ENCODE data around the gene TSSC4. TPM values are rescaled to one million over a fixed set of nuclear protein-coding genes. Genes with fewer than 3 reads are reported as not detected.

TSSC4 gene
- total RNA-seq, 4 donors from 2014 or later: 24.2 to 35.5 (median 29.6) TPM

DNA sequence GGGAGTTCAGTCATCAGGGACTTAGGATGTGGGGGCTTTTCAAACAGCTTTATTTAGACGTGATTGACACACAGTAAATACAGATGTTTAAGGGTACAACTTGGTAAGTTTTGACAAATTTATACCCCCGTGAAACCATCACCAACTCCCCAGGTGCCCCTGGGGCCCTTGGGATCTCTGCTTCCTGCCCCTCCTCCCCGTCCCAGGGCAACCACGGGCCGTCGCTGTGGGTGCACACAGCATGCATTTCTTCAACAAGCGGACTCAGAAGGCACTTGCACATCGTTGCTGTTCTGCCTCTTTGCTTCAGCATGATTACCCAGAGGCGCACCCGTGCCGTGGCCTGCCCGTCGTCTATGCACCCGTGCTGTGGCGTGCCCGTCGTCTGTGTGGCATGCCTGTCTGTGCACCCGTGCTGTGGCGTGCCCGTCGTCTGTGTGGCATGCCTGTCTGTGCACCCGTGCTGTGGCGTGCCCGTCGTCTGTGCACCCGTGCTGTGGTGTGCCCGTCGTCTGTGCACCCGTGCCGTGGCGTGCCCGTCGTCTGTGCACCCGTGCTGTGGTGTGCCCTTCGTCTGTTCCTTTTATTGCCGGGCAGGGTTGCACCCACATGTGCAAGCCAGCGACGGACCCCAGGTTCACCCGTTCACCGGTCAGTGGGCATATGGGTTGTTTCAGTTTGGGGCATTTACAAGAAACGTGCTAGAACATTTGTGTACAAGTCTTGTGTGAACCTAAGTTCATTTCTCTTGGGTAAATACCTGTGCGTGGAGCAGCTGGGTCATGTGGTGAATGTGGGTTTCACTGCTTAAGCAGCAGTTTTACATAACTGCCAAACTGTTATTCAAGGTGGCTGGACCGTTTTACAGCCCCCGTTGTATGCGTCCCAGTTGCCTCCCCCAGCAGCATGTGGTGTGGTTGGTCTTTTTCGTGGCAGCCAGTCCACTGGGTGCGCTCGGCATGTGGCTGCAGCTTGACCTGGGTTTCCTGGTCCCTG, 15.1 kb upstream of the TSSC4 start:
- TF ChIP-seq, protein P1, sequence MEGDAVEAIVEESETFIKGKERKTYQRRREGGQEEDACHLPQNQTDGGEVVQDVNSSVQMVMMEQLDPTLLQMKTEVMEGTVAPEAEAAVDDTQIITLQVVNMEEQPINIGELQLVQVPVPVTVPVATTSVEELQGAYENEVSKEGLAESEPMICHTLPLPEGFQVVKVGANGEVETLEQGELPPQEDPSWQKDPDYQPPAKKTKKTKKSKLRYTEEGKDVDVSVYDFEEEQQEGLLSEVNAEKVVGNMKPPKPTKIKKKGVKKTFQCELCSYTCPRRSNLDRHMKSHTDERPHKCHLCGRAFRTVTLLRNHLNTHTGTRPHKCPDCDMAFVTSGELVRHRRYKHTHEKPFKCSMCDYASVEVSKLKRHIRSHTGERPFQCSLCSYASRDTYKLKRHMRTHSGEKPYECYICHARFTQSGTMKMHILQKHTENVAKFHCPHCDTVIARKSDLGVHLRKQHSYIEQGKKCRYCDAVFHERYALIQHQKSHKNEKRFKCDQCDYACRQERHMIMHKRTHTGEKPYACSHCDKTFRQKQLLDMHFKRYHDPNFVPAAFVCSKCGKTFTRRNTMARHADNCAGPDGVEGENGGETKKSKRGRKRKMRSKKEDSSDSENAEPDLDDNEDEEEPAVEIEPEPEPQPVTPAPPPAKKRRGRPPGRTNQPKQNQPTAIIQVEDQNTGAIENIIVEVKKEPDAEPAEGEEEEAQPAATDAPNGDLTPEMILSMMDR (IDR thresholded peaks at IDR 0.05): no peak
- no peak for TF ChIP-seq POLR2A (IDR thresholded peaks at IDR 0.05)
- Histone ChIP-seq H3K27ac (peak overlapping the region; percentile 45 to 98 (median 96)), H3K27me3 (no peaks in the 10 kb centered on the region), H3K4me1 (peaks cover 91 to 100% (median 97%) of the 10 kb centered on the region in 3 donors), H3K9me3 (no peaks in the 10 kb centered on the region), H3K36me3 (peaks cover 0 to 39% (median 0%) of the 10 kb centered on the region in 3 donors), H3K4me3 (peak overlapping the region in 2 of 4 donors; percentile 9 to 36)
- intact Hi-C loops (cut with DNase I): no loop called here
- 24 to 60% methylated on average over 19 to 34 of the region's 48 CpGs for WGBS, 2 donors
- DNase-seq: no peak

DNA sequence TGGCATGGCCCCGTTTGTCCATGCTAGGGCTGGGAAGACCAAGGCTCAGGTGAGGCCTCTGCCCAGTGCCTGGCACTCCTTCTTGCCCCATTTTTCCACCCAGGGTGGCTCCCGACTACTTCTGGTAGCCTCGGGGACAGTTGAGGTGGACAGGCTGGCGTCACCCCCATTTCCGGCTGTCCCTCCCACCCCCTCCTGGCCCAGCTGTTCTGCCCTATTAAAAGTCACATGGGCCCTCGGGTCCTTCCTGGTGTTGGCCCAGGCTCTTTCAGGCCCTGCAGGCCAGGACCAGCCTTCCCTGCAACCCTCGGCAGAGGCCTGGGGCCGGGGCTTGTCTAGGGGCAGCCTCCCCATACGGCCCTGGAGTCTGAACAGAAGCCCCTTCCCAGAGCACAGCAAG, 14.0 kb upstream of the TSSC4 start:
- Histone ChIP-seq H3K27ac (peak overlapping the region; percentile 17 to 97 (median 81)), H3K4me1 (peaks cover 91 to 100% (median 97%) of the 10 kb centered on the region in 3 donors), H3K27me3 (no peaks in the 10 kb centered on the region), H3K36me3 (peaks cover 7 to 48% (median 8%) of the 10 kb centered on the region in 3 donors), H3K9me3 (no peaks in the 10 kb centered on the region), H3K4me3 (peak overlapping the region in 1 of 4 donors; percentile 3)
- 28 to 56% methylated on average over 4 to 5 of the region's 9 CpGs for WGBS, 2 donors
- intact Hi-C loops (cut with DNase I): no loop called here
- TF ChIP-seq, protein P1 (IDR thresholded peaks at IDR 0.05): no peak
- no peak for TF ChIP-seq POLR2A (IDR thresholded peaks at IDR 0.05)
- no peak for DNase-seq

DNA sequence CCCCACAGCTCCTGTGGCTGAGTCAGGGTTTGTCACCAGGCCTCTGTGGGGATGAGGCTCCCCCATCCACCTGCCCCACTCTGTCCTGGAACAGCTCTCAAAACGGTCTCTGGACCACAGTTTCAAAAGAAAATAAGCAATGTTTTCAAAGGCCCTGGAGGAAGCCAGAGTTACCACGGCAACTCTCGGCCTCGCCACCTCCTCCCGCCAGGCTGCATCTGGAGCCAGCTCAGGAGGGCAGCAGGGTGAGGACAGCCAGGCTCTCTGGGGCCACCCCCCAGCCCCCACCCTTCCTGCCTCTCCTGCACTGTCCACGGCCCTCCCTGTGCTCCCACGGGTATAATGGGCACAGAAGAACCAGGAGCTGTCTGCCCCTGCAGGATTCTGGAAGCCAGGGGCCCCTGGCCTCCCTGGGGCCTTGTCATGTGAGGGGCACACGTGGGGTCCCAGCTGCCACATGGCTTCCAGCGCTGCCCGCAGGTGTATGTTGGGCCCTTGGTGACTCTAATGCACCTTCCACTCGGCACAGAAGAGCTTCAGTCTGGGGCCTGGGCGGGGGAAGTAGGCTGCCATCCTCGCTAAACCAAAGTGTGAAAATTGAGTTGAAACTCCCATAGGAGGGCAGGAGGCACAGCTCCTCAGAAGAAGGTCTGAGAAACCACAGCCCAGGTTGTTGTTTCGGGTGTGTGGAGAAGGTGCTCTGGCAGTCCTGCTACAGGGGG, 13.1 kb upstream of the TSSC4 start:
- H3K9me3 ChIP-seq: no peaks in the 10 kb centered on the region
- H3K27me3 ChIP-seq: no peaks in the 10 kb centered on the region
- H3K4me3 ChIP-seq: no peak overlapping the region
- no peak for DNase-seq
- WGBS, 2 donors: 36 to 37% methylated on average over 2 to 11 of the region's 14 CpGs
- peak overlapping the region; percentile 17 to 97 (median 81) for H3K27ac ChIP-seq
- H3K4me1 ChIP-seq: peaks cover 85 to 100% (median 89%) of the 10 kb centered on the region in 3 donors
- intact Hi-C loops (cut with DNase I): no loop called here
- peaks cover 14 to 56% (median 16%) of the 10 kb centered on the region in 3 donors for H3K36me3 ChIP-seq
- no peak for TF ChIP-seq POLR2A (IDR thresholded peaks at IDR 0.05)
- TF ChIP-seq, protein P1 (IDR thresholded peaks at IDR 0.05): no peak

DNA sequence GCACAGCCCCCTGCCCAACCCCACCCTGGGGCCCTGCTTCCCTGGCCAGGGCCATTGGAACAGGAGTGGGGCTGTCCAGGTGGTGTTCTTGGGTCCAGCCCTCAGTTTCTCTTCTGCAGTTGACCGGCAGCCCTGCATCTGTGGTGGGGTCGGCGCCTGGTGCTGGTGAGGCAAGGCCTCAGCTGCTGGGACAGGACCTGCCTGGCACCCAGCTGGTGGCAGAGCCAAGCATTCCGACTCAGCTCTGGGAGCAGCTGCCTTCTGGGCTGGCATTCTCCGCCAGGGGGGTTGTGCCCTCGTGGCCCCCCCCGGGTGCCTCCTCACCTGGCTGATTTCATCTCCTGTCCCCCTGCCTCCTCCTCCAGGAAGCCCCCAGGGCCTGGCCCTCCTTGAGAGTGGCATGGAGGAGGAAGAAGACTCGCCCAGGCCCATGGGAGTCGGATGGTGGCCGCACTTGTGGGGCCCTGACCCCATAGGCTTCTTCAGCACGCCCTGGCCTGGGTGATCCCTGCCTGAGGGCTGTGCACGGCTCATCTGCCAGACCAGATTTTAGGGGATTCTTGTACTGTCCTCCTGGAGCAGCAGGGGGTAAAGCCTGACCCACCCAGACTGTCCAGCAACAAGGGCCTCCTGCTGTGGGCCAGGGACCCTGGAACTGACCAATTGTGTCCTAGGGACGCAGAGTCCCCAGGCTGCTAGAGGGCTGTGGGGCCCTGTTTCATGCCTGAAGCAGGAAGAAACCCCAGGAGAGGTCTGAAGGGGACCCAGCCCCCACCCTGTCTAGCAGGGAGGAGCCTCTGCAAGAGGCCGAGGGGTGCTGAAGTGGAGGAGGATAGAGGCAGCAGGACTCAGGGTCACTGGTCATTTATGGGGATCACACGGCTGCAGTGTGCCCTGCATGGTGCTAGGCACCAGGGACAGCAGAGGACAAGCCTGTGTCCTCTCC, 11.8 kb upstream of the TSSC4 start:
- peak overlapping the region in 1 of 4 donors; percentile 0 for H3K4me3 ChIP-seq
- DNase-seq: no peak
- H3K27ac ChIP-seq: peak overlapping the region; percentile 38 to 97 (median 81)
- H3K36me3 ChIP-seq: peaks cover 14 to 69% (median 23%) of the 10 kb centered on the region in 3 donors
- WGBS, 2 donors: 20 to 54% methylated on average over 1 to 4 of the region's 15 CpGs
- H3K27me3 ChIP-seq: no peaks in the 10 kb centered on the region
- no peak for TF ChIP-seq POLR2A (IDR thresholded peaks at IDR 0.05)
- TF ChIP-seq, protein P1 (IDR thresholded peaks at IDR 0.05): peak in 1 of 6 experiments; percentile 4
- intact Hi-C loops (cut with DNase I): no loop called here
- H3K9me3 ChIP-seq: no peaks in the 10 kb centered on the region
- peaks cover 72 to 98% (median 76%) of the 10 kb centered on the region in 3 donors for H3K4me1 ChIP-seq
